ENCODE data around the gene MLANA. TPM values are rescaled to one million over a fixed set of nuclear protein-coding genes. Genes with fewer than 3 reads are reported as not detected.

The MLANA gene
- total RNA-seq, 1 donor from 2014 or later, result 12.1 TPM

GRCh38 chr9:5886114-5886939 is 4.4 kb upstream of the MLANA start:
- Mint-ChIP-seq H3K27me3 (no peaks in the 10 kb centered on the region), H3K4me3 (no peak overlapping the region), H3K36me3 (no peaks in the 10 kb centered on the region), H3K4me1 (ENCODE audit: unreplicated experiment) (peaks cover 13% of the 10 kb centered on the region), H3K9me3 (no peaks in the 10 kb centered on the region), H3K27ac (peak overlapping the region; percentile 13)
- TF ChIP-seq CTCF (conservative IDR thresholded peaks at IDR 0.05), result peak; percentile 93
- peak; percentile 83 for DNase-seq (ENCODE audit: extremely low spot score, unreplicated experiment)

GRCh38 chr9:5892456-5893133 is 1.9 kb downstream of the MLANA start:
- Mint-ChIP-seq H3K4me3 (no peak overlapping the region), H3K27me3 (no peaks in the 10 kb centered on the region), H3K4me1 (ENCODE audit: unreplicated experiment) (peaks cover 9% of the 10 kb centered on the region), H3K27ac (peak overlapping the region; percentile 18), H3K36me3 (no peaks in the 10 kb centered on the region), H3K9me3 (no peaks in the 10 kb centered on the region)
- no peak for DNase-seq (ENCODE audit: extremely low spot score, unreplicated experiment)
- TF ChIP-seq CTCF (conservative IDR thresholded peaks at IDR 0.05), result no peak

GRCh38 chr9:5893134-5893505 is 2.4 kb downstream of the MLANA start:
- H3K27ac Mint-ChIP-seq, result peak overlapping the region; percentile 18

GRCh38 chr9:5893591-5894236 is 3.0 kb downstream of the MLANA start:
- Mint-ChIP-seq H3K27ac (peak overlapping the region; percentile 60), H3K4me3 (no peak overlapping the region), H3K36me3 (no peaks in the 10 kb centered on the region), H3K4me1 (ENCODE audit: unreplicated experiment) (peaks cover 9% of the 10 kb centered on the region), H3K9me3 (no peaks in the 10 kb centered on the region), H3K27me3 (no peaks in the 10 kb centered on the region)
- TF ChIP-seq CTCF (conservative IDR thresholded peaks at IDR 0.05), result no peak
- DNase-seq (ENCODE audit: extremely low spot score, unreplicated experiment), result no peak

More at GRCh38 chr9:5893134-5893505, 2.4 kb downstream of the MLANA start:
- no peak for DNase-seq (ENCODE audit: extremely low spot score, unreplicated experiment)
- Mint-ChIP-seq H3K4me1 (ENCODE audit: unreplicated experiment) (peaks cover 9% of the 10 kb centered on the region), H3K9me3 (no peaks in the 10 kb centered on the region), H3K4me3 (no peak overlapping the region), H3K36me3 (no peaks in the 10 kb centered on the region), H3K27me3 (no peaks in the 10 kb centered on the region)
- no peak for TF ChIP-seq CTCF (conservative IDR thresholded peaks at IDR 0.05)

GRCh38 chr9:5894237-5894959 is 3.7 kb downstream of the MLANA start:
- Mint-ChIP-seq H3K4me1 (ENCODE audit: unreplicated experiment) (peaks cover 9% of the 10 kb centered on the region), H3K9me3 (no peaks in the 10 kb centered on the region), H3K36me3 (no peaks in the 10 kb centered on the region), H3K27me3 (no peaks in the 10 kb centered on the region), H3K4me3 (no peak overlapping the region), H3K27ac (peak overlapping the region; percentile 60)
- DNase-seq (ENCODE audit: extremely low spot score, unreplicated experiment), result no peak
- no peak for TF ChIP-seq CTCF (conservative IDR thresholded peaks at IDR 0.05)

Measured in type B pancreatic cell (in vitro differentiated cells).